Vagina (tissue), 2 donors: ENCODE measurements around the gene NEK9. TPM values are rescaled to one million over a fixed set of nuclear protein-coding genes. Genes with fewer than 3 reads are reported as not detected.
A peak's percentile ranks its signal among the peaks of the same experiment; 100 is the strongest.

Experiments
- DNase-seq, 2 donors: peaks; one replicate each; pipeline ENCODE4 v3.0.0-alpha.2; 2017; ENCODE audit errors: extremely low spot score in 2 of 2
- H3K27ac ChIP-seq: fragments of 200-600 bp; sonication (generic); one replicate; pipeline ENCODE4 v1.5.1; 2019
- H3K27me3 ChIP-seq: fragments of 200-600 bp; sonication (generic); one replicate; pipeline ENCODE4 v1.5.1; 2019
- H3K36me3 ChIP-seq, 2 donors: fragments of 200-600 bp; sonication (generic); one replicate each; pipeline ENCODE4 v1.5.1; 2017 to 2019
- H3K4me1 ChIP-seq: fragments of 200-600 bp; sonication (generic); one replicate; pipeline ENCODE4 v1.5.1; 2019
- H3K4me3 ChIP-seq, 2 donors: fragments of 200-600 bp; sonication (generic); 1 replicate in 1 of 2; 2 replicates in 1 of 2; pipeline ENCODE4 v1.5.1; 2016 to 2019
- H3K9me3 ChIP-seq: fragments of 200-600 bp; sonication (generic); one replicate; pipeline ENCODE4 v1.5.1; 2019
- POLR2A ChIP-seq, 2 donors: fragments of 450-650 bp; IDR thresholded peaks; one replicate each; pipeline ENCODE4 v1.6.1; 2017; ENCODE audit warnings: antibody characterized with exemption in 2 of 2, mild to moderate bottlenecking in 2 of 2, moderate library complexity in 2 of 2
- POLR2AphosphoS5 ChIP-seq, 2 donors: sonication (generic); formaldehyde crosslinking; IDR thresholded peaks; one replicate each; pipeline ENCODE4 v1.9.0; 2017; ENCODE audit warnings: antibody characterized with exemption in 2 of 2, mild to moderate bottlenecking in 2 of 2, low read depth in 1 of 2; ENCODE audit not compliant: insufficient read depth in 1 of 2
- intact Hi-C: fragments of 100-400 bp; cut with DNase I; formaldehyde crosslinking; loops from one replicate; pipeline ENCODE4 v1.15.1; 2023
- total RNA-seq: library from RNA; depleted of rRNA; stranded (reverse); fragments of >200 nt; gene quantifications from one replicate; pipeline ENCODE4 v1.2.3, GENCODE V29; 2016
- TF ChIP-seq, protein P1 (sequence below), 3 experiments: fragments of 450-650 bp in 2 of 3; fragments of 200-600 bp in 1 of 3; sonication (generic) in 1 of 3; IDR thresholded peaks; one replicate each; pipeline ENCODE4 v1.5.1; 2017 to 2019; ENCODE audit warnings: antibody characterized with exemption in 3 of 3, mild to moderate bottlenecking in 2 of 3, moderate library complexity in 2 of 3

The NEK9 gene
- total RNA-seq, 1 donor from 2014 or later = 58.4 TPM

DNA sequence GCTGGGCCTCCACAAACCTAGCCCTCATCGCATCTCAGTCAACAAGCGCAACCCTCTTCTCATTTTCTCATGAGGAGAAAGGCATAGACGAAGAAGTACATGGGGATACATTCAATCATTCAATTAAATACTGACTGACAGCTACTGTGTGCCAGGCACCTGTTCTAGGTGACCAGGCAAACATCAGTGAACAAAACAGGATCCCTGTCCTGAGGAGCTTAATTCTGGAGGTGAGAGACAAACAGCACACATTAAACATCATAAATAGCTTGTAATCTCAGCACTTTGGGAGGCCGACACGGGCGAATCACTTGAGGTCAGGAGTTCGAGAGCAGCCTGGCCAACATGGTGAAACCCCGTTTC is 62.7 kb downstream of the NEK9 start:
- Histone ChIP-seq H3K27ac (no peak overlapping the region), H3K4me1 (peaks cover 31% of the 10 kb centered on the region), H3K4me3 (peak overlapping the region; percentile 58 to 85), H3K27me3 (no peaks in the 10 kb centered on the region), H3K9me3 (no peaks in the 10 kb centered on the region), H3K36me3 (no peaks in the 10 kb centered on the region)
- DNase-seq = no peak
- TF ChIP-seq POLR2AphosphoS5 (IDR thresholded peaks at IDR 0.05; ENCODE audit: insufficient read depth in 1 of 2, low read depth in 1 of 2) (peak in 1 of 2 donors; percentile 10), POLR2A (IDR thresholded peaks at IDR 0.05) (no peak)
- intact Hi-C loops = no loop called here

DNA sequence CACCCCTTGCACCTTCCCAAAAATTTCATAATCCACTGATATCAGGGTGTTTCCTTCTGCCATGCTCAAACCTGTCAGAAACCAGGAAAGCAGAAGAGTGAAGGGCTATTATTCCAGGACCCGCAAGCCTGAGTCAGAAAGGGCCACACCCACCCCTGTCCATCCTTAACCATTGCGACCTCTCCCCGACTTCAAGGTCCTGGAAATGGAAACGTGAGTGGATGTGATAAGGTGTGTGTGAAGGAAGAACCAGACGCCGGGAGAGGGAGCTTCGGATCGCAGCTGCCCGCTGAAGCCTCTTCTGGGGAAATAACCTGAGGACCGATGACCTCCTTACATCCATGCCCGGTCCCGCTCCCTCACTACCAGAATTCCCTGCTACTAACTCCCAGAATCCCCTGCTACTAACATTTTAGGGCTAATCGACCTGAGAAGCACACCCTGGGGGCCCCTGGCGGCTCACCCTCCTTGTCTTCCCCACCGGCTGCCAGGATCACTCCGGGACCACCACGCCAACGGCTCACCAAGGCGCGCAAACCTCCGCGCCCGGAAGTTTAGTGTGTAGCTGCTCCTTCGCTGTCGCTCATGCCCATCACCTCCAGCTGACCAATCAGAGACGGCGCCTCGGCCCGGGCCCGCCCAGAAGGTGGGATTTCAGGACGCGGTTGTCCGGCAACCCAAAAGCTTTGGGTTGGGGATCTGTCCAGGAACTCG is 63.2 kb downstream of the NEK9 start, which contains the start of gene ACYP1:
TSS of gene ACYP1 (minus strand) at position 534 of the 714 bp plus-strand sequence. CDS start at position 63, 471 bp downstream.
- no peaks in the 10 kb centered on the region for H3K36me3 ChIP-seq
- no peaks in the 10 kb centered on the region for H3K27me3 ChIP-seq
- H3K4me3 ChIP-seq = peak within 1 kb of the TSS; percentile 58 to 85
- intact Hi-C loops = no loop called here
- no peaks in the 10 kb centered on the region for H3K9me3 ChIP-seq
- DNase-seq = peak in 1 of 2 donors; percentile 95
- TF ChIP-seq POLR2A (IDR thresholded peaks at IDR 0.05) (no peak), POLR2AphosphoS5 (IDR thresholded peaks at IDR 0.05; ENCODE audit: insufficient read depth in 1 of 2, low read depth in 1 of 2) (peak; percentile 59 to 77)
- TF ChIP-seq, protein P1, sequence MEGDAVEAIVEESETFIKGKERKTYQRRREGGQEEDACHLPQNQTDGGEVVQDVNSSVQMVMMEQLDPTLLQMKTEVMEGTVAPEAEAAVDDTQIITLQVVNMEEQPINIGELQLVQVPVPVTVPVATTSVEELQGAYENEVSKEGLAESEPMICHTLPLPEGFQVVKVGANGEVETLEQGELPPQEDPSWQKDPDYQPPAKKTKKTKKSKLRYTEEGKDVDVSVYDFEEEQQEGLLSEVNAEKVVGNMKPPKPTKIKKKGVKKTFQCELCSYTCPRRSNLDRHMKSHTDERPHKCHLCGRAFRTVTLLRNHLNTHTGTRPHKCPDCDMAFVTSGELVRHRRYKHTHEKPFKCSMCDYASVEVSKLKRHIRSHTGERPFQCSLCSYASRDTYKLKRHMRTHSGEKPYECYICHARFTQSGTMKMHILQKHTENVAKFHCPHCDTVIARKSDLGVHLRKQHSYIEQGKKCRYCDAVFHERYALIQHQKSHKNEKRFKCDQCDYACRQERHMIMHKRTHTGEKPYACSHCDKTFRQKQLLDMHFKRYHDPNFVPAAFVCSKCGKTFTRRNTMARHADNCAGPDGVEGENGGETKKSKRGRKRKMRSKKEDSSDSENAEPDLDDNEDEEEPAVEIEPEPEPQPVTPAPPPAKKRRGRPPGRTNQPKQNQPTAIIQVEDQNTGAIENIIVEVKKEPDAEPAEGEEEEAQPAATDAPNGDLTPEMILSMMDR (IDR thresholded peaks at IDR 0.05) = no peak
- peak within 1 kb of the TSS; percentile 21 for H3K27ac ChIP-seq
- H3K4me1 ChIP-seq = peaks cover 27% of the 10 kb centered on the region

- no peaks in the 10 kb centered on the region for H3K36me3 ChIP-seq
- TF ChIP-seq POLR2A (IDR thresholded peaks at IDR 0.05) = no peak
- TF ChIP-seq, protein P1 (IDR thresholded peaks at IDR 0.05) = no peak
- no peak for TF ChIP-seq POLR2AphosphoS5 (IDR thresholded peaks at IDR 0.05; ENCODE audit: insufficient read depth in 1 of 2, low read depth in 1 of 2)
- H3K27me3 ChIP-seq = no peaks in the 10 kb centered on the region
- H3K4me1 ChIP-seq = peaks cover 21% of the 10 kb centered on the region
- DNase-seq = no peak
- peak overlapping the region; percentile 21 for H3K27ac ChIP-seq
- no peaks in the 10 kb centered on the region for H3K9me3 ChIP-seq
- intact Hi-C loops = no loop called here
- H3K4me3 ChIP-seq = peak overlapping the region; percentile 58 to 85
These were observed 63.8 kb downstream of the NEK9 start for GRCh38 chr14:75063013-75063412.

- Histone ChIP-seq H3K4me1 (peaks cover 16% of the 10 kb centered on the region), H3K9me3 (no peaks in the 10 kb centered on the region), H3K36me3 (no peaks in the 10 kb centered on the region), H3K4me3 (no peak overlapping the region), H3K27ac (no peak overlapping the region), H3K27me3 (no peaks in the 10 kb centered on the region)
- TF ChIP-seq, protein P1 (IDR thresholded peaks at IDR 0.05) = no peak
- TF ChIP-seq POLR2AphosphoS5 (IDR thresholded peaks at IDR 0.05; ENCODE audit: insufficient read depth in 1 of 2, low read depth in 1 of 2) (no peak), POLR2A (IDR thresholded peaks at IDR 0.05) (no peak)
- no peak for DNase-seq
- intact Hi-C loops = no loop called here
These were observed 66.4 kb downstream of the NEK9 start for GRCh38 chr14:75060420-75060819.

- Histone ChIP-seq H3K4me1 (peaks cover 16% of the 10 kb centered on the region), H3K27me3 (no peaks in the 10 kb centered on the region), H3K4me3 (no peak overlapping the region), H3K36me3 (no peaks in the 10 kb centered on the region), H3K27ac (no peak overlapping the region), H3K9me3 (no peaks in the 10 kb centered on the region)
- no peak for DNase-seq
- intact Hi-C loops = no loop called here
- TF ChIP-seq POLR2A (IDR thresholded peaks at IDR 0.05) (no peak), POLR2AphosphoS5 (IDR thresholded peaks at IDR 0.05; ENCODE audit: insufficient read depth in 1 of 2, low read depth in 1 of 2) (no peak)
- TF ChIP-seq, protein P1 (IDR thresholded peaks at IDR 0.05) = no peak
These were observed 67.2 kb downstream of the NEK9 start for GRCh38 chr14:75059642-75060041.
